Neuronal stem cell (in vitro differentiated cells): ENCODE data around the gene KCTD21.

Experiments used
- DNase-seq: peaks from one replicate; pipeline ENCODE4 v3.0.0-alpha.2; 2013; ENCODE audit warnings: low spot score
- H2AFZ ChIP-seq: one replicate; pipeline ENCODE4 v1.6.1; 2013; ENCODE audit warnings: mild to moderate bottlenecking, low read length, inconsistent platforms
- H2AK5ac ChIP-seq: 2 replicates; pipeline ENCODE4 v1.6.1; 2013; ENCODE audit warnings: low read depth, mild to moderate bottlenecking, inconsistent platforms, low read length, moderate library complexity, mixed read lengths
- H2BK120ac ChIP-seq: 2 replicates; pipeline ENCODE4 v1.6.1; 2013; ENCODE audit warnings: low read depth, mild to moderate bottlenecking, inconsistent platforms, low read length, moderate library complexity, mixed read lengths
- H2BK12ac ChIP-seq: one replicate; pipeline ENCODE4 v1.6.1; 2013; ENCODE audit warnings: low read length, inconsistent platforms
- H2BK15ac ChIP-seq: 2 replicates; pipeline ENCODE4 v1.6.1; 2013; ENCODE audit warnings: mild to moderate bottlenecking, low read length, inconsistent platforms, mixed read lengths
- H2BK5ac ChIP-seq: one replicate; pipeline ENCODE4 v1.6.1; 2013; ENCODE audit warnings: inconsistent platforms, mild to moderate bottlenecking, low read length, moderate library complexity
- H3K14ac ChIP-seq: one replicate; pipeline ENCODE4 v1.6.1; 2013; ENCODE audit warnings: low read length, inconsistent platforms
- H3K18ac ChIP-seq: 2 replicates; pipeline ENCODE4 v1.6.1; 2013; ENCODE audit warnings: low read length, inconsistent platforms
- H3K23ac ChIP-seq: 2 replicates; pipeline ENCODE4 v1.6.1; 2013; ENCODE audit warnings: low read depth, mild to moderate bottlenecking, mixed read lengths, low read length, inconsistent platforms; ENCODE audit not compliant: poor library complexity
- H3K27ac ChIP-seq: replicated peaks from 3 replicates; pipeline ENCODE4 v1.5.1; 2013; ENCODE audit warnings: low read length, inconsistent platforms
- H3K27me3 ChIP-seq, 3 experiments: 2 replicates each; pipeline ENCODE4 v1.6.1; 2013; ENCODE audit warnings: low read length in 3 of 3, mild to moderate bottlenecking in 2 of 3, inconsistent platforms in 1 of 3, low read depth in 1 of 3, mixed read lengths in 1 of 3, moderate library complexity in 1 of 3; ENCODE audit not compliant: control insufficient read depth in 3 of 3, insufficient read depth in 3 of 3
- H3K36me3 ChIP-seq, 2 donors: replicated peaks in 1 of 2; 2 replicates each; pipeline ENCODE4 v1.6.1; 2013; ENCODE audit warnings: low read length in 2 of 2; ENCODE audit not compliant: control insufficient read depth in 2 of 2, insufficient read depth in 2 of 2
- H3K4ac ChIP-seq: 2 replicates; pipeline ENCODE4 v1.6.1; 2013; ENCODE audit warnings: inconsistent platforms, mild to moderate bottlenecking, low read length, moderate library complexity
- H3K4me1 ChIP-seq, 2 donors: 1 replicate in 1 of 2; 2 replicates in 1 of 2; pipeline ENCODE4 v1.6.1; 2013; ENCODE audit warnings: low read length in 2 of 2, low read depth in 1 of 2; ENCODE audit not compliant: control insufficient read depth in 2 of 2, insufficient read depth in 1 of 2
- H3K4me2 ChIP-seq: one replicate; pipeline ENCODE4 v1.6.1; 2013; ENCODE audit warnings: mild to moderate bottlenecking, low read length, inconsistent platforms; ENCODE audit not compliant: insufficient read depth, poor library complexity, severe bottlenecking
- H3K4me3 ChIP-seq, 2 donors: 2 replicates each; pipeline ENCODE4 v1.5.1; 2013; ENCODE audit warnings: low read length in 2 of 2, mild to moderate bottlenecking in 2 of 2, inconsistent platforms in 1 of 2, moderate library complexity in 1 of 2
- H3K79me1 ChIP-seq: one replicate; pipeline ENCODE4 v1.6.1; 2013; ENCODE audit warnings: low read depth, mild to moderate bottlenecking, inconsistent platforms, low read length, moderate library complexity
- H3K9ac ChIP-seq: one replicate; pipeline ENCODE4 v1.6.1; 2013; ENCODE audit warnings: mild to moderate bottlenecking, low read depth, low read length, inconsistent platforms; ENCODE audit not compliant: poor library complexity
- H3K9me3 ChIP-seq, 2 donors: replicated peaks in 1 of 2; 2 replicates each; pipeline versions ENCODE3 to v1.6.1; 2013; ENCODE audit warnings: low read length in 2 of 2, mild to moderate bottlenecking in 2 of 2, inconsistent platforms in 1 of 2, low read depth in 1 of 2, mixed read lengths in 1 of 2, moderate library complexity in 1 of 2; ENCODE audit not compliant: control insufficient read depth in 2 of 2, insufficient read depth in 1 of 2
- H4K8ac ChIP-seq: one replicate; pipeline ENCODE4 v1.6.1; 2013; ENCODE audit warnings: low read depth, mild to moderate bottlenecking, inconsistent platforms, low read length, moderate library complexity
- H4K91ac ChIP-seq: one replicate; pipeline ENCODE4 v1.6.1; 2013; ENCODE audit warnings: low read length, low read depth, mild to moderate bottlenecking, inconsistent platforms; ENCODE audit not compliant: poor library complexity
- WGBS, 2 donors: extraction: QIAGEN DNeasy Blood & Tissue Kit; methylation state at CpG; one replicate each; pipeline ENCODE4 v1.1.7; 2013; ENCODE audit warnings: missing lambda C conversion rate in 2 of 2, mixed read lengths in 1 of 2; ENCODE audit not compliant: insufficient read length in 2 of 2, insufficient replicate concordance in 1 of 2; ENCODE audit errors: extremely low coverage in 2 of 2; 5-methylcytosine and 5-hydroxymethylcytosine counted together

The KCTD21 gene

DNA sequence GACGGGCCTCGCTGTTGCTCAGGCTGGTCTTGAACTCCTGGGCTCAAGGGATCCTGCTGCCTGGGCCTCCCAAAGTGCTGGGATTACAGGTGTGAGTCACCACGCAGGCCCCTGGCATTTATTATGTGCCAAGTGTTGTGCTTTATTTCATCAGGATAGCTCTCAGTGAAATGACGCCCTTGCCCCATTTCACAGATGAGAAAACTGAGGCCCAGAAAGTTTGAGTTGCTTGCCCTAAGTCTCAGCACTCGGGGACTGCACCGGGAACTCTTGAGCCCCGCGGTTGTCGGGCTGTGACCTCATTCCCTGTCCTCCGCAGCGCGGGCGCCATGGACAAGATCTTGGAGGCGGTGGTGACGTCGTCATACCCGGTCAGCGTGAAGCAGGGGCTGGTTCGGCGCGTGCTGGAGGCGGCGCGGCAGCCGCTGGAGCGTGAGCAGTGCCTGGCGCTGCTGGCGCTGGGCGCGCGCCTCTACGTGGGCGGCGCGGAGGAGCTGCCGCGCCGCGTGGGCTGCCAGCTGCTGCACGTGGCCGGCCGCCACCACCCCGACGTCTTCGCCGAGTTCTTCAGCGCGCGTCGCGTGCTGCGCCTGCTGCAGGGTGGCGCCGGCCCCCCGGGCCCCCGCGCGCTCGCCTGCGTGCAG, 7.6 kb upstream of the KCTD21 start:
- no peak overlapping the region for H3K27ac ChIP-seq
- no peak overlapping the region for H3K18ac ChIP-seq
- H3K14ac ChIP-seq: no peak overlapping the region
- no peak overlapping the region for H4K8ac ChIP-seq
- peaks cover 4 to 9% of the 10 kb centered on the region in 2 donors for H3K4me1 ChIP-seq
- H4K91ac ChIP-seq: no peak overlapping the region
- WGBS, 2 donors: no CpG with 5 or more reads among the region's 60 CpGs
- H2BK120ac ChIP-seq: no peak overlapping the region
- H3K23ac ChIP-seq: no peak overlapping the region
- peaks cover 7% of the 10 kb centered on the region for H3K79me1 ChIP-seq
- H2BK12ac ChIP-seq: no peak overlapping the region
- H2BK5ac ChIP-seq: no peak overlapping the region
- H3K4me3 ChIP-seq: no peak overlapping the region
- no peaks in the 10 kb centered on the region for H3K9me3 ChIP-seq
- H3K4ac ChIP-seq: no peak overlapping the region
- no peak overlapping the region for H3K9ac ChIP-seq
- H3K27me3 ChIP-seq: no peaks in the 10 kb centered on the region
- no peak overlapping the region for H2AK5ac ChIP-seq
- peaks cover 0 to 17% of the 10 kb centered on the region in 2 donors for H3K36me3 ChIP-seq
- no peak for DNase-seq
- H2BK15ac ChIP-seq: no peak overlapping the region
- H3K4me2 ChIP-seq: no peak overlapping the region
- no peak overlapping the region for H2AFZ ChIP-seq

DNA sequence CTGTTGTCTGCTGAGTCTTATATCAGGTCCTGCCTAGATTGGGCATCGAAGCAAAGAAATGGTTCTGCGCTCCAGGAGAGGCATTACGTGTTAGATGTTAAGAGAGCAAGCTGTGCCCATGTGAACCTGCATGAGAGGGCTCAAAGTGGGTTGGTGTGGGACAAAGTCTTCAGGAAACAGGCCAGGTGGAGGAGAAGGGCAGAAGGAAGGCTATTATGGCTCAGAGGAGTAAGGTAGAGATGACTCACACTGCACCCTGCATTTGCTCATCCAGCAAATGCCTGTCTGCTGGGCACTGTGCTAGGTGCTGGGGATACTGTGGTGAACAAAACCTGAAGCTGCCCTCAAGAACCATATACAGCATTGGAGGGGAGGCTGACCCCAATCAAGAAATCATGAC, 6.1 kb upstream of the KCTD21 start:
- Histone ChIP-seq H3K18ac (no peak overlapping the region), H2BK12ac (no peak overlapping the region), H3K4me2 (no peak overlapping the region), H3K27ac (no peak overlapping the region), H3K14ac (no peak overlapping the region), H3K4me3 (no peak overlapping the region), H3K27me3 (no peaks in the 10 kb centered on the region), H2AFZ (no peak overlapping the region), H4K91ac (no peak overlapping the region), H2BK15ac (no peak overlapping the region), H4K8ac (no peak overlapping the region), H2AK5ac (no peak overlapping the region), H3K9ac (no peak overlapping the region), H3K79me1 (peaks cover 11% of the 10 kb centered on the region), H3K4me1 (peaks cover 5 to 15% of the 10 kb centered on the region in 2 donors), H2BK5ac (no peak overlapping the region), H3K23ac (no peak overlapping the region), H3K4ac (no peak overlapping the region), H3K36me3 (peaks cover 0 to 3% of the 10 kb centered on the region in 2 donors), H2BK120ac (no peak overlapping the region), H3K9me3 (no peaks in the 10 kb centered on the region)
- WGBS, 2 donors: no CpG with 5 or more reads among the region's 3 CpGs
- DNase-seq: no peak

DNA sequence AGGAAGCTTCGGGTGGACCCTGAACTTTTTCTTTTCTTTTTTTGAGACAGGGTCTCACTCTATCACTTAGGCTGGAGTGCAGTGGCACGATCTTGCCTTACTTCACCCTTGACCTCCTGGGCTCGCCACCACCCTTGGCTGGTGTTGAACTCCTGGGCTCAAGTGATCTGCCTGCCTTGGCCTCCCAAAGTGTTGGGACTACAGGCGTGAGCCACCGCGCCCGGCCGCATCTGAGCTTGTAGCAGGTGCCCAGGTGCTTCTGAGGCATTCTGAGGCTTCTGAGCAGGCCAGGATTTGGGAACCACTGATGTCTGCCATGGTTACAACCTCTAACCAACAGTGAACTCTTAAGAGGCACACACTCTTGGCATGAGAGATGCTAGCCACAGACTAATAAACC, 5.4 kb upstream of the KCTD21 start:
- Histone ChIP-seq H4K91ac (no peak overlapping the region), H3K18ac (no peak overlapping the region), H3K36me3 (no peaks in the 10 kb centered on the region), H2BK12ac (no peak overlapping the region), H3K27me3 (no peaks in the 10 kb centered on the region), H2BK15ac (no peak overlapping the region), H3K14ac (no peak overlapping the region), H3K27ac (no peak overlapping the region), H3K79me1 (peaks cover 13% of the 10 kb centered on the region), H3K4ac (no peak overlapping the region), H4K8ac (no peak overlapping the region), H2AFZ (no peak overlapping the region), H3K4me2 (no peak overlapping the region), H3K9ac (no peak overlapping the region), H3K23ac (no peak overlapping the region), H2AK5ac (no peak overlapping the region), H2BK120ac (no peak overlapping the region), H3K4me3 (no peak overlapping the region), H3K9me3 (no peaks in the 10 kb centered on the region), H3K4me1 (peaks cover 9 to 20% of the 10 kb centered on the region in 2 donors), H2BK5ac (no peak overlapping the region)
- no peak for DNase-seq
- WGBS, 2 donors: no CpG with 5 or more reads among the region's 8 CpGs

DNA sequence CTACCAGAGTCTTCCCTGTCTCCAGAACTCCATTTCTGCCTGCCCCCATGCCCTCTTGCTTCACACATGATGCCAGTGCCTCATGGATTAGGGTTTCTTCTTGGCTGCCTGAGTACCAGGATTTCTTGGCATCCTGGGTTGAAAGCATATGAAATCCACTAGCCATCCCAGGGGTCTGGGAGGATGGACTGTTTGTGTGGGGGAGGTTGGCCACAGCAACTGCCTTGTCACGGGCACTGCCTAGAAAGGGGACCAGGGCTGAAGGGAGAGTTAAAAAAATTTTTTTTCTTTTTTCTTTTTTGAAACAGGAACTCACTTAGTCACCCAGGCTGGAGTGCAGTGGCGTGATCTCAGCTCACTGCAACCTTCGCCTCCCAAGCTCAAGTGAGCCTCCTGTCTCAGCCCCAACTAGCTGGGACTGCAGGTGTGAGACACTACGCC, 4.5 kb upstream of the KCTD21 start:
- no peak overlapping the region for H4K91ac ChIP-seq
- no peak overlapping the region for H3K23ac ChIP-seq
- peaks cover 13% of the 10 kb centered on the region for H3K79me1 ChIP-seq
- H4K8ac ChIP-seq: no peak overlapping the region
- H3K4ac ChIP-seq: no peak overlapping the region
- H3K4me2 ChIP-seq: no peak overlapping the region
- no peak overlapping the region for H2AK5ac ChIP-seq
- no CpG with 5 or more reads among the region's 4 CpGs for WGBS, 2 donors
- no peak overlapping the region for H2AFZ ChIP-seq
- H3K4me3 ChIP-seq: no peak overlapping the region
- no peak overlapping the region for H3K18ac ChIP-seq
- H2BK120ac ChIP-seq: no peak overlapping the region
- no peak overlapping the region for H3K9ac ChIP-seq
- H3K27ac ChIP-seq: no peak overlapping the region
- H2BK12ac ChIP-seq: no peak overlapping the region
- no peaks in the 10 kb centered on the region for H3K27me3 ChIP-seq
- no peaks in the 10 kb centered on the region for H3K9me3 ChIP-seq
- DNase-seq: no peak
- H2BK15ac ChIP-seq: no peak overlapping the region
- H2BK5ac ChIP-seq: no peak overlapping the region
- no peaks in the 10 kb centered on the region for H3K36me3 ChIP-seq
- H3K14ac ChIP-seq: no peak overlapping the region
- peaks cover 9 to 20% of the 10 kb centered on the region in 2 donors for H3K4me1 ChIP-seq
